CD14-positive monocyte (primary cell): ENCODE measurements around the gene CRACDL. TPM values are rescaled to one million over a fixed set of nuclear protein-coding genes. Genes with fewer than 3 reads are reported as not detected.

Experiments used
- DNase-seq, 3 donors: peaks; one replicate each; pipeline ENCODE4 v3.0.0-alpha.2; 2011 to 2022
- H2AFZ ChIP-seq: 2 replicates; pipeline ENCODE4 v1.6.0; 2012; ENCODE audit warnings: mild to moderate bottlenecking, low read depth, low read length, inconsistent platforms; ENCODE audit not compliant: insufficient read depth, poor library complexity, severe bottlenecking
- H3K27ac ChIP-seq, 2 donors: 1 replicate in 1 of 2; 2 replicates in 1 of 2; pipeline ENCODE4 v1.5.1; 2012 to 2013; ENCODE audit warnings: low read length in 2 of 2, control low read depth in 1 of 2, inconsistent platforms in 1 of 2, low read depth in 1 of 2, mild to moderate bottlenecking in 1 of 2
- H3K27me3 ChIP-seq, 2 donors: one replicate each; pipeline versions ENCODE4 v1.6.0 to v1.6.1; 2011 to 2013; ENCODE audit warnings: low read length in 2 of 2; ENCODE audit not compliant: control insufficient read depth in 2 of 2, insufficient read depth in 2 of 2
- H3K36me3 ChIP-seq, 2 donors: replicated peaks in 1 of 2; 1 replicate in 1 of 2; 2 replicates in 1 of 2; pipeline versions ENCODE4 v1.5.1 to v1.6.1; 2012 to 2013; ENCODE audit warnings: low read length in 2 of 2, control low read depth in 1 of 2, inconsistent platforms in 1 of 2, mild to moderate bottlenecking in 1 of 2; ENCODE audit not compliant: insufficient read depth in 2 of 2, control insufficient read depth in 1 of 2
- H3K4me1 ChIP-seq, 2 donors: 1 replicate in 1 of 2; 2 replicates in 1 of 2; pipeline versions ENCODE4 v1.5.1 to v1.6.1; 2012 to 2013; ENCODE audit warnings: low read length in 2 of 2, control low read depth in 1 of 2, inconsistent platforms in 1 of 2, mild to moderate bottlenecking in 1 of 2, moderate library complexity in 1 of 2; ENCODE audit not compliant: insufficient read depth in 2 of 2, control insufficient read depth in 1 of 2
- H3K4me2 ChIP-seq: replicated peaks from 2 replicates; pipeline ENCODE3; 2012; ENCODE audit warnings: low read length, moderate library complexity, mild to moderate bottlenecking; ENCODE audit not compliant: poor library complexity, severe bottlenecking; ENCODE audit errors: extremely low read depth
- H3K4me3 ChIP-seq, 3 experiments: fragments of 200-600 bp in 1 of 3; sonication (generic) in 1 of 3; replicated peaks in 1 of 3; 1 replicate in 2 of 3; 2 replicates in 1 of 3; pipeline ENCODE4 v1.5.1; 2011 to 2013; ENCODE audit warnings: low read length in 3 of 3, mild to moderate bottlenecking in 3 of 3, control low read depth in 2 of 3, low read depth in 2 of 3, inconsistent platforms in 1 of 3, moderate library complexity in 1 of 3
- H3K79me2 ChIP-seq: 2 replicates; pipeline ENCODE4 v1.6.0; 2012; ENCODE audit warnings: mild to moderate bottlenecking, control low read depth, inconsistent platforms, low read length, moderate library complexity; ENCODE audit not compliant: insufficient read depth
- H3K9ac ChIP-seq: 2 replicates; pipeline ENCODE4 v1.6.0; 2017; ENCODE audit warnings: low read length, mild to moderate bottlenecking; ENCODE audit not compliant: insufficient read depth, poor library complexity, severe bottlenecking
- H3K9me3 ChIP-seq, 2 donors: replicated peaks in 1 of 2; 1 replicate in 1 of 2; 2 replicates in 1 of 2; pipeline versions ENCODE4 v1.5.1 to v1.6.1; 2012 to 2013; ENCODE audit warnings: low read length in 2 of 2, control low read depth in 1 of 2; ENCODE audit not compliant: control insufficient read depth in 1 of 2, insufficient read depth in 1 of 2
- H4K20me1 ChIP-seq: 2 replicates; pipeline ENCODE4 v1.6.0; 2012; ENCODE audit warnings: mild to moderate bottlenecking, low read length, control low read depth, moderate library complexity; ENCODE audit not compliant: insufficient read depth
- H3K27ac Mint-ChIP-seq, 7 donors: one replicate each; pipeline ENCODE4 v1.8.0; 2020; ENCODE audit warnings: mild to moderate bottlenecking in 7 of 7, mixed read lengths in 7 of 7, moderate library complexity in 6 of 7, inconsistent platforms in 2 of 7
- H3K27me3 Mint-ChIP-seq, 3 donors: one replicate each; pipeline ENCODE4 v1.8.0; 2021 to 2022; ENCODE audit warnings: low read depth in 3 of 3, mild to moderate bottlenecking in 3 of 3, mixed read lengths in 3 of 3, moderate library complexity in 3 of 3, inconsistent platforms in 1 of 3
- H3K36me3 Mint-ChIP-seq, 2 donors: one replicate each; pipeline ENCODE4 v1.8.0; 2020; ENCODE audit warnings: mixed read lengths in 2 of 2, inconsistent platforms in 1 of 2, mild to moderate bottlenecking in 1 of 2
- H3K4me1 Mint-ChIP-seq: one replicate; pipeline ENCODE4 v1.8.0; 2020; ENCODE audit warnings: mild to moderate bottlenecking, mixed read lengths
- H3K4me3 Mint-ChIP-seq, 2 donors: one replicate each; pipeline ENCODE4 v1.8.0; 2020; ENCODE audit warnings: mild to moderate bottlenecking in 2 of 2, mixed read lengths in 2 of 2, moderate library complexity in 1 of 2
- H3K9me3 Mint-ChIP-seq, 7 donors: one replicate each; pipeline ENCODE4 v1.8.0; 2020 to 2022; ENCODE audit warnings: mixed read lengths in 7 of 7, mild to moderate bottlenecking in 6 of 7, moderate library complexity in 6 of 7, inconsistent platforms in 2 of 7
- WGBS: methylation state at CpG from one replicate; pipeline ENCODE4 v1.1.5; 2013; ENCODE audit warnings: missing lambda C conversion rate; ENCODE audit not compliant: insufficient coverage; 5-methylcytosine and 5-hydroxymethylcytosine counted together
- intact Hi-C, 2 donors: fragments of 100-400 bp; cut with micrococcal nuclease; formaldehyde crosslinking; loops; one replicate each; pipeline versions ENCODE4 v1.15.0 to v1.15.1; 2023
- polyA plus RNA-seq, 3 donors: library from polyadenylated mRNA; depleted of rRNA in 1 of 3; unstranded in 2 of 3; stranded (reverse) in 1 of 3; fragments of 300-500 nt in 2 of 3; fragments of >200 nt in 1 of 3; fragmentation: Illumina TruSeq in 2 of 3; gene quantifications; 1 replicate in 2 of 3; 2 replicates in 1 of 3; pipeline ENCODE4 v1.2.3, GENCODE V29; 2012 to 2021
- TF ChIP-seq, protein P1 (sequence below): fragments of 200-600 bp; IDR thresholded peaks from one replicate; pipeline ENCODE4 v1.8.0; 2022; ENCODE audit warnings: antibody characterized with exemption, mild to moderate bottlenecking

CRACDL gene
- polyA plus RNA-seq, 3 donors = 0.12 to 0.35 (median 0.28) TPM

DNA sequence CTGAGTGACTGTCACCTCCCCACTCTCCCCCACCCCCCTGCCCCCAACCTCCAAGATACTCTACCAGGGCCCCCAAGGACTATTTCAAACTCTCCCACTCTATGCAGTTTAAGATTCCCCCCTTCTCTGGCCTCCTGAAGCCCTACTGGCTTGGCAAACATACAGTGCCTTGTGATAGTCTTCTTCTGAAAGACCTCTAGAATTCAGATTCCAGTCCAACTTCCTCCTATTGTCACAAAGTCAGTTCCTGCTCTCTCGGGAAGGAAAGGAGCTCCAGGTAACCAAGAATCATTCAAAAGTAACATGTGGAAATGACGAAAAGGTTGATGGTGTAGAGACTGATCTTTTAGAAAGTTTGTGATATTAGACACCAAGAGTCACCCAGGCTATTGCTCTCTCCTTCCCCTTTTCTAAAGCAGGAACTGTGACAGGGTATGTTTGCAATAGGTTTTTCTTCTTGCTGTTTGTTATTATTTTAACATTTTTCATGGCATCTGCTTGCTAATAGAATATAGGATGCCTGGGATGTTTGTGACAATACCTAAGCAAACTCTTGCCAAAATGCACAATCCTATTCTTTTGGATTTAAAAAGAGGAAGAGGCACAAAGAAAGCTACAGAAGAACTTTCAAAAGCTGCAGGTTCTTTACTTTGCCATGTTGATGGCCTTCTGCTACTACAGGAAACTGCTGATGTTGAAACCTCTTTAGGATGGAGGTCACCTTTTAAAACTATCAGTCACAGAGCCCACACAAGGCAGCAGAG lies 111.6 kb downstream of the CRACDL start:
- Mint-ChIP-seq H3K9me3 (peaks cover 0 to 4% (median 2%) of the 10 kb centered on the region in 7 donors), H3K36me3 (no peaks in the 10 kb centered on the region), H3K4me1 (peaks cover 51% of the 10 kb centered on the region), H3K27ac (peak overlapping the region; percentile 77 to 90 (median 88)), H3K4me3 (no peak overlapping the region), H3K27me3 (peaks cover 2 to 10% (median 5%) of the 10 kb centered on the region in 3 donors)
- TF ChIP-seq, protein P1, sequence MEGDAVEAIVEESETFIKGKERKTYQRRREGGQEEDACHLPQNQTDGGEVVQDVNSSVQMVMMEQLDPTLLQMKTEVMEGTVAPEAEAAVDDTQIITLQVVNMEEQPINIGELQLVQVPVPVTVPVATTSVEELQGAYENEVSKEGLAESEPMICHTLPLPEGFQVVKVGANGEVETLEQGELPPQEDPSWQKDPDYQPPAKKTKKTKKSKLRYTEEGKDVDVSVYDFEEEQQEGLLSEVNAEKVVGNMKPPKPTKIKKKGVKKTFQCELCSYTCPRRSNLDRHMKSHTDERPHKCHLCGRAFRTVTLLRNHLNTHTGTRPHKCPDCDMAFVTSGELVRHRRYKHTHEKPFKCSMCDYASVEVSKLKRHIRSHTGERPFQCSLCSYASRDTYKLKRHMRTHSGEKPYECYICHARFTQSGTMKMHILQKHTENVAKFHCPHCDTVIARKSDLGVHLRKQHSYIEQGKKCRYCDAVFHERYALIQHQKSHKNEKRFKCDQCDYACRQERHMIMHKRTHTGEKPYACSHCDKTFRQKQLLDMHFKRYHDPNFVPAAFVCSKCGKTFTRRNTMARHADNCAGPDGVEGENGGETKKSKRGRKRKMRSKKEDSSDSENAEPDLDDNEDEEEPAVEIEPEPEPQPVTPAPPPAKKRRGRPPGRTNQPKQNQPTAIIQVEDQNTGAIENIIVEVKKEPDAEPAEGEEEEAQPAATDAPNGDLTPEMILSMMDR = no peak
- H3K4me2 ChIP-seq = peak overlapping the region; percentile 31
- H3K4me1 ChIP-seq = peaks cover 33 to 48% of the 10 kb centered on the region in 2 donors
- no peaks in the 10 kb centered on the region for H3K36me3 ChIP-seq
- H3K79me2 ChIP-seq = no peaks in the 10 kb centered on the region
- H3K9ac ChIP-seq = no peak overlapping the region
- H3K27ac ChIP-seq = peak overlapping the region; percentile 61 to 72
- no peaks in the 10 kb centered on the region for H3K27me3 ChIP-seq
- peak overlapping the region; percentile 41 for H2AFZ ChIP-seq
- no peaks in the 10 kb centered on the region for H4K20me1 ChIP-seq
- DNase-seq = peak; percentile 23 to 49 (median 28)
- intact Hi-C loops = loop anchor here (5.0 to 10.0 kb wide), 2 partner anchors 90 to 92 kb away; partner anchors contain the start of gene MGAT4A (in 2 of the 2)
- WGBS = no CpG with 5 or more reads among the region's 2 CpGs
- no peaks in the 10 kb centered on the region for H3K9me3 ChIP-seq
- peak overlapping the region in 1 of 3 experiments; percentile 2 for H3K4me3 ChIP-seq

DNA sequence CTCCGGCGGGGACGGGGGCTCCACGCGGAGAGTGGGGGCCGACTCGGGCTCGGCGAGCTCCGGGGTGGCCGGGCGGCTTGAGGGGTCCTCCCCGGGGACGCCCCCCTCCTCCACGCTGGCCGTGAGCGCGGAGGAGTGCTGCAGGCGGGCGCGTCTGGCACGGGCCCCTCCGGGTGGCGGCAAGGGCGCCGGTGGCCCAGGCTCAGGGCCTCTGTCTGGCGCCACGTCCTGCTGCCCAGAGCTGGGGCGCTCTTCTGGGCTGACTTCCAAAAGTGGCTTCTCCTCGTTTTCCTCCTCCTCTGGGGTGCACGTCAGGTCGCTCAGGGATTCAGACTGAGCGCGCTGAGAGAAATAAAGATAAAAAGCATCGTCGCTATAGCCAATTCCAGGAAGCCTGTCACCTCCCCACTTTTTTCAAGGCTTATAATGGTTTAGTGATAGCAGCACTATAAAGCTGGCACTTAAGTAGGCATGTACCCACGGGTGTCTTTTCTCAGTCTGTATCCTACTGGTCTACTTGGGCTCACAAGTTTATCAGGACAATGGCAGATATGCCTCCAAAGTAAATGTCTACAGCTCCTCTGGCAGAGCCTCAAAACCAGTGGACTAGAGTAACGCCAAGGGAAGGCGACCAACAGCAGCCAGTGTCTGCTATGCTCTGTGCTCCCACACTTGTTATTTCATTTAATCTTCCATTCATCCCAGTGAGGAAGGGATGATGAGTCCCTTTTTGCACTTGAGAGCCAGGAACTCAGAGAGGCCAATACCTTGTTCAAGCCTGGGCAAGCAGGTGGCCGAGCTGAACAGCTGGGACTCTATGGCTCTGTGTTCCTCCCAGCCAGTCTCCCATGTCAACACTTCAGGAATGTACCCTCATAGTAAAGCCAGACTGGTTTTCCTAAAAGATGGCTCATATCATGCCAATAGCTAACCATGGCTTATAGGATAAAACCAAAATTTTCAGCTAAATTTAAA lies 112.5 kb downstream of the CRACDL start:
- Histone ChIP-seq H2AFZ (peak overlapping the region; percentile 96), H3K79me2 (no peaks in the 10 kb centered on the region), H3K9ac (peak overlapping the region; percentile 72), H3K4me3 (peak overlapping the region; percentile 52 to 72 (median 53)), H3K9me3 (no peaks in the 10 kb centered on the region), H3K4me1 (peaks cover 33 to 44% of the 10 kb centered on the region in 2 donors), H3K36me3 (no peaks in the 10 kb centered on the region), H3K27ac (peak overlapping the region in 1 of 2 donors; percentile 28), H3K27me3 (no peaks in the 10 kb centered on the region), H4K20me1 (no peaks in the 10 kb centered on the region), H3K4me2 (peak overlapping the region; percentile 79)
- TF ChIP-seq, protein P1 = no peak
- H3K9me3 Mint-ChIP-seq = peaks cover 0 to 4% (median 2%) of the 10 kb centered on the region in 7 donors
- H3K27ac Mint-ChIP-seq = peak overlapping the region; percentile 72 to 89 (median 83)
- intact Hi-C loops = loop anchor here (5.0 to 10.0 kb wide), 2 partner anchors 89 to 91 kb away; partner anchors contain the start of gene MGAT4A (in 2 of the 2)
- H3K4me3 Mint-ChIP-seq = peak overlapping the region; percentile 73 to 81
- H3K4me1 Mint-ChIP-seq = peaks cover 45% of the 10 kb centered on the region
- 42% methylated on average over 29 of the region's 40 CpGs for whole genome bisulfite sequencing
- DNase-seq = no peak
- no peaks in the 10 kb centered on the region for H3K36me3 Mint-ChIP-seq
- H3K27me3 Mint-ChIP-seq = peaks cover 2 to 5% (median 5%) of the 10 kb centered on the region in 3 donors
